ENCODE measurements around the gene ARHGAP18.

ARHGAP18 gene

DNA sequence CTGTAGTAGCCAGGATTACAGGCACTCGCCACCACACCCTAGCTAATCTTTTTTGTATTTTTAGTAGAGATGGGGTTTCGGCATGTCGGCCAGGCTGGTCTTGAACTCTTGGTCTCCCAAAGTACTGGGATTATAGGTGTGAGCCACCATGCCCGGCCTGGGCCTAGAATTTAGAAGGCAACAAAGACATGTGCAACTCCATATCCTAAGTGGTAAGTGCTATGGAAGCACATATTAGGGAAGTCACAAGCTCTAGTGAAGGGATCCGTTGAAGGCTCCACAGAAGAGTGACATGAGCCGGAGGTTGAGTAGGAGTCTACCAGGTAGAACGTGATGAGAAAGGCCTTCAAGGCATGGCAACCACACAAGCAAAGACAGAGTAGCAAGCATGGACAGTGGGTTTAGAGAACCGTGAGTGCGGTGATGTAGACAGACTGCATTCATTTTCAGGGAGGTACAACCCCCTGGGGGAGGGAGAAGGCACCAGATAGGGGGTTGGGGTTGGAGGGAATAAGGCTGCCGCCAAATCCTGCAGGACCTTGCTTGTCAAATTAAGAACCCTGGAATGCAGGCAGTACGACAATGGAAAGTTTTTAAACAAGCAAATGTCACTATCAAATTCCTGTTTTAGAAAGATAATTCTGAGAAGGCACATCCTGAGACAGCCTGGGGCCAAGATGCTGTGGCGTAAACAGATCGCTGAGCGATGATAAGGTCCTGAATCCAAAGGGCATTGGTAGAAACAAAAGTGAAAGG, 50.2 kb downstream of the ARHGAP18 start:
- Mint-ChIP-seq H3K27ac (no peak overlapping the region), H3K9me3 (no peaks in the 10 kb centered on the region), H3K27me3 (ENCODE audit: low read depth) (no peaks in the 10 kb centered on the region), H3K36me3 (ENCODE audit: low read depth) (peaks cover 7% of the 10 kb centered on the region), H3K4me1 (ENCODE audit: low read depth) (peaks cover 7% of the 10 kb centered on the region), H3K4me3 (no peak overlapping the region)

DNA sequence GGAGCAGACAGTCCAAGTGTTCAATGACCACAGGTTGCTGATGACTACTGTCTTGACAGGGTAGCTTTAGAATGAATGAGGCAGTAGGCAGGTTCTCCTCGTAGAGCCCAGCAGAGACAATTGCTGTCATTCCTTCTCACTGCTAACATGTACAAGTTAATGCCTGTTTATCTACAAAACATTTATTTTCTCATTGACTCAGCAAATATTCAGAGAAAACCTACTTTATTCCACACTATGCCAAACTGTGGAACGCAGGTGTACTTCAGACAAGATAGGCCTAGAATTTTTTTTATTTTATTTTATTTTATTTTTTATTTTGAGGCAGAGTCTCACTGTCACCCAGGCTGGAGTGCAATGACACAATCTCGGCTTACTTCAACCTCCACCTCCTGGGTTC, 50.8 kb downstream of the ARHGAP18 start:
- H3K27ac Mint-ChIP-seq, result no peak overlapping the region
- no peaks in the 10 kb centered on the region for H3K27me3 Mint-ChIP-seq (ENCODE audit: low read depth)
- H3K4me1 Mint-ChIP-seq (ENCODE audit: low read depth), result peaks cover 7% of the 10 kb centered on the region
- no peak overlapping the region for H3K4me3 Mint-ChIP-seq
- H3K36me3 Mint-ChIP-seq (ENCODE audit: low read depth), result peaks cover 7% of the 10 kb centered on the region
- H3K9me3 Mint-ChIP-seq, result no peaks in the 10 kb centered on the region

DNA sequence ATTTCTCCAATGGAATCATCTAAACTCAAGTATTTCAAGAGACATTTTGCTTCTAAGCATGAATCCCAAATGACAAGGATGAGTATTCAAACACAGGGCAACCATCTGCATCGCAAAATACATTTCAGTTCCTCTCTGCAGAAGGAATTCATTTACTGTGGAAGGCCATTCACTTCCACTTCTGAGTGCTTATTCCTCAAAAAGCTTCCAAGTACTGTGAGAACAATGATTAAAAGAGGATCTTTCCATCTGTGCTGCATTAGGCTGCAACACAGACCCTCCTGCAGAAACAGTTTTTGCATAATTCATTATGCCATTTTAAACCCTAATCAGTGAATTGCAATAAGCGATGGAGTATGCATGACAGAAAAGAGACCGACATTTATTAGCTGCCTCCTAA, 52.5 kb downstream of the ARHGAP18 start:
- Mint-ChIP-seq H3K27ac (no peak overlapping the region), H3K9me3 (no peaks in the 10 kb centered on the region), H3K4me1 (ENCODE audit: low read depth) (peaks cover 7% of the 10 kb centered on the region), H3K36me3 (ENCODE audit: low read depth) (peaks cover 8% of the 10 kb centered on the region), H3K27me3 (ENCODE audit: low read depth) (no peaks in the 10 kb centered on the region), H3K4me3 (no peak overlapping the region)

DNA sequence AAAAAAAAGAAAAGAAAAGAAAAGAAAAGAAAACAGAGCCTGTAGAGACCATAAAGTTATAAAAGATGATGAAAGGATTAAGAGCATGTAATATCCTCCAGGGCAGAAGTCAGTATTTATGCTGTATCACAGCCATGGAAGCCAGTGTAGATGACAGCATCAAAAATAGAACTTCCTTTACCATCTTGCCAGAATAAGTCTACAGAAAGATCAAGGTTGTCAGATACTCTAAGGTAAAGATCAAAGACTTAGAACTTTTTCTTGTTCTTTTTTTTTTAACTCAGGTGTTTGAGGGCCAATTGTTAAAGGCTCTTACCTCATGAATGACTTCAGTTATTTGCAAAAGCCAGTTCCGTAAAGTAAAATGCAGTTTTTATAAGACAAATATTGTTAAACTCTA, 54.6 kb downstream of the ARHGAP18 start:
- Mint-ChIP-seq H3K27ac (no peak overlapping the region), H3K27me3 (ENCODE audit: low read depth) (no peaks in the 10 kb centered on the region), H3K9me3 (no peaks in the 10 kb centered on the region), H3K4me1 (ENCODE audit: low read depth) (peaks cover 5% of the 10 kb centered on the region), H3K4me3 (no peak overlapping the region), H3K36me3 (ENCODE audit: low read depth) (peaks cover 5% of the 10 kb centered on the region)

DNA sequence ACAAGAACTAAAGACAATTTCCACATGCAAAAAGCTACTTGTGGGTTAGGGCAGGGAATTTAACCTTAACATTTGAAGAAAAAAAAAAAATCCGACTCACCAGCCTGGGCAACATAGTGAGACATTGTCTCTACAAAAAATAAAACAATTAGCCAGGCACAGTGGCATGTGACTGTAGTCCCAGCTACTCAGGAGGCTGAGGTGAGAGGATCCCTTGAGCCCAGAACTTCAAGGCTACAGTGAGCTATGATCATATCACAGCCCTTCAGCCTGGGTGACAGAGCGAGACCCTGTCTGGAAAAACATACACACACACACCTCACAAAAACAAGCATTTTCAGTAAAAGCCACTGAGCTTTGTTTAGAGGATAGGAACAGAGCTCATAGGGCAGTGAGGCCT, 56.2 kb downstream of the ARHGAP18 start:
- H3K4me3 Mint-ChIP-seq, result no peak overlapping the region
- peaks cover 2% of the 10 kb centered on the region for H3K4me1 Mint-ChIP-seq (ENCODE audit: low read depth)
- H3K27me3 Mint-ChIP-seq (ENCODE audit: low read depth), result no peaks in the 10 kb centered on the region
- peaks cover 2% of the 10 kb centered on the region for H3K36me3 Mint-ChIP-seq (ENCODE audit: low read depth)
- no peaks in the 10 kb centered on the region for H3K9me3 Mint-ChIP-seq
- H3K27ac Mint-ChIP-seq, result no peak overlapping the region

DNA sequence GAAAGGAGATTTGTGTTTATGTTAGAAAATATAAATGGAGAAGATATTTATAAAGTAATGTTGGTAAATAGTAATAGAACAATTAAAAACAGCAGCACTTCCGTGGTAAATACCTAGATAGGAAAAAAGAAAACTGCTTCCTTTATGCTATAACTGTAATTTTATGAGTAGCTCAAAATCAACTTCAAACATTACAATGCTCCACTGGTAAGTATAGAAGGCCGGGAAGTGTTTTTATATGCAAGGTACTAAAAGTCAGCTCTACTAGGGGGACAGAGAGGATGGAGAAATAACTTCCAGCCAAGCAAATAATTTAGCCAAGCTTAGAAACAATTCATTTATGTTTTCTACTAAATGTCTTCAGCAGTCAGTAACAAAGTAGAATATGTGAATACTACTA, 56.7 kb downstream of the ARHGAP18 start:
- Mint-ChIP-seq H3K9me3 (no peaks in the 10 kb centered on the region), H3K4me3 (no peak overlapping the region), H3K27ac (no peak overlapping the region), H3K36me3 (ENCODE audit: low read depth) (peaks cover 2% of the 10 kb centered on the region), H3K4me1 (ENCODE audit: low read depth) (peaks cover 2% of the 10 kb centered on the region), H3K27me3 (ENCODE audit: low read depth) (no peaks in the 10 kb centered on the region)

DNA sequence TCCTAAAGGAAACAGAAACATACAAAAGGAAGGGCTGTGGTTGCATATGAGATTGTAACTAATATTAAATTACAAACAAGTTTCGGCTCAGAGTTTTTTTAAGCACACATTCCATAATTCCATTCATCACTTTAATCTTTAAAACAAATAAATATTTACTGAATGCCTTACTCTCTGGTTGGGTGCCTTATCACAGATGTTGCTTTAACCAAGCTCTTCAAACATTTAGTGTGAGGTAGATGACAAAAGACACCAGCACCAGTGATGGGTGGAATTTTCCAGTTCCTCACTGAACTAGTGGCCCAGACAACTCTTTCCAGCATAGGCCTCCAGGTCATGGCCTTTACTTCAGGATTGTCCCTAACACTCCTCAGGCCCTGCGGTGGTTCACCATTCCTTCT, 58.7 kb downstream of the ARHGAP18 start:
- Mint-ChIP-seq H3K36me3 (ENCODE audit: low read depth) (peaks cover 2% of the 10 kb centered on the region), H3K4me3 (no peak overlapping the region), H3K27ac (no peak overlapping the region), H3K4me1 (ENCODE audit: low read depth) (peaks cover 2% of the 10 kb centered on the region), H3K27me3 (ENCODE audit: low read depth) (no peaks in the 10 kb centered on the region), H3K9me3 (no peaks in the 10 kb centered on the region)

DNA sequence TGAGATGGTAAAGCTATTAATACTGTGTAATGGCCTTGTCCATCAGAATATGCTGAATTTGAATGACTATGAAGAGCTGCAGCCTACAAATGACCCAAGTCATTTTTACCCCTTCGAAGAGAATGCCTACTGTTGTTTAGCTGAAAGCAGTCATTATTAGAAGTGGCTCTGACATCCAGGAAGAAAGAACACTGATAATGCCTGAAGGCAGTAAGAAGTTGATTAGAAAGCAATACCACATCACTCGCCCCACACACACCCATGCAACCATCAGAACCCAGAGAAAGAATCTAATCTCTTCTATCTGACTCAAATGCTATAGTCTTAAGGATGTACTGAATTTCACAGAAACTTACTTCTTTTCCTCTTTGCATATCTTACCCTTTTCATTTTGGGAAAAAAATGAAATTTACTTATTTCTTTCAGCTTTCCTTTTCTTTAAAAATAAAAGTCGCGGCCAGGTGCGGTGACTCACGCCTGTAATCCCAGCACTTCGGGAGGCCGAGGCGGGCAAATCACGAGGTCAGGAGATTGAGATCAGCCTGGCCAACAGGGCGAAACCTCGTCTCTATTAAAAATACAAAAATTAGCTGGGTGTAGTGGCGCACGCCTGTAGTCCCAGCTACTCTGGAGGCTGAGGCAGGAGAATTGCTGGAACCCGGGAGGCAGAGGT, 61.0 kb downstream of the ARHGAP18 start:
- H3K4me3 Mint-ChIP-seq, result no peak overlapping the region
- H3K9me3 Mint-ChIP-seq, result no peaks in the 10 kb centered on the region
- H3K27me3 Mint-ChIP-seq (ENCODE audit: low read depth), result peaks cover 5% of the 10 kb centered on the region
- H3K27ac Mint-ChIP-seq, result no peak overlapping the region
- H3K36me3 Mint-ChIP-seq (ENCODE audit: low read depth), result peaks cover 2% of the 10 kb centered on the region
- H3K4me1 Mint-ChIP-seq (ENCODE audit: low read depth), result no peaks in the 10 kb centered on the region

DNA sequence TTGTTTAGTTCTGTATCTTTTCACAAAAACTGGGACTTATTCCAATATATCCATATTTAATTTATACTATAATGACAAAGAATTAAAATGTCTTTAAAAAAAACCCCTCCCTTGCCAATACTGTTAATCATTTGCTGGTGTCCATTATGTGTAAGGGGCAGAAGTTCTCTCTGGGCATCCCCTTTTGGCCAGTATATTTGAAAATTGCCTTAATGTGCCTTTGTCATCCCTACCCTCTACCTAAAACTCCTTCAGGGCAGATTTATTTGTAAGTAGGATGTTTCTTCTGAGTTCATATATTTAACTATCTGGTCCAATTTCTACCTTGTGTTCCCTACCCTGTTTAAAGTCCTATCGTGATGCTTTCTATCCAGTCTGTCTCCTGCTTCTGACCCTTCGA, 62.9 kb downstream of the ARHGAP18 start:
- Mint-ChIP-seq H3K27me3 (ENCODE audit: low read depth) (peaks cover 5% of the 10 kb centered on the region), H3K4me3 (no peak overlapping the region), H3K4me1 (ENCODE audit: low read depth) (no peaks in the 10 kb centered on the region), H3K36me3 (ENCODE audit: low read depth) (no peaks in the 10 kb centered on the region), H3K27ac (no peak overlapping the region), H3K9me3 (no peaks in the 10 kb centered on the region)

DNA sequence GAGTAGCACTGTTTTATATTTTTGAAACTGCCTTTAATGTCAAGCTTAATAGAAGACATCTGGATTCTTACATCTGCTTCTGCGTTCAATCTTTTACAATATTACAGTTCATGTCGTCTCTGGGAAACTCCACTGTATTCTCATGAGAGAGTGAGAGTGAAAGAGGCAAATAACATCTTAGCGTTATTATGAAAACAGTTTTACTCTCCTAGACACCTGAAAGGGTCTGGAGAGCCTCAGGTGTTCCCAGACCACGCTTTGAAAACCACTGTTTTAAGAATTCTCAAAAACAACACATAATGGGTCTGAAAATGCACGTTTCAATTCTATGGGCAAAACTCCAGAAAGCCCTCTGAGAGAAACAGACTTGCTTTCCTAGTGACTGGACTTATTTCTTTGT, 63.3 kb downstream of the ARHGAP18 start:
- Mint-ChIP-seq H3K4me1 (ENCODE audit: low read depth) (no peaks in the 10 kb centered on the region), H3K27me3 (ENCODE audit: low read depth) (peaks cover 5% of the 10 kb centered on the region), H3K4me3 (no peak overlapping the region), H3K36me3 (ENCODE audit: low read depth) (peaks cover 2% of the 10 kb centered on the region), H3K27ac (no peak overlapping the region), H3K9me3 (no peaks in the 10 kb centered on the region)

DNA sequence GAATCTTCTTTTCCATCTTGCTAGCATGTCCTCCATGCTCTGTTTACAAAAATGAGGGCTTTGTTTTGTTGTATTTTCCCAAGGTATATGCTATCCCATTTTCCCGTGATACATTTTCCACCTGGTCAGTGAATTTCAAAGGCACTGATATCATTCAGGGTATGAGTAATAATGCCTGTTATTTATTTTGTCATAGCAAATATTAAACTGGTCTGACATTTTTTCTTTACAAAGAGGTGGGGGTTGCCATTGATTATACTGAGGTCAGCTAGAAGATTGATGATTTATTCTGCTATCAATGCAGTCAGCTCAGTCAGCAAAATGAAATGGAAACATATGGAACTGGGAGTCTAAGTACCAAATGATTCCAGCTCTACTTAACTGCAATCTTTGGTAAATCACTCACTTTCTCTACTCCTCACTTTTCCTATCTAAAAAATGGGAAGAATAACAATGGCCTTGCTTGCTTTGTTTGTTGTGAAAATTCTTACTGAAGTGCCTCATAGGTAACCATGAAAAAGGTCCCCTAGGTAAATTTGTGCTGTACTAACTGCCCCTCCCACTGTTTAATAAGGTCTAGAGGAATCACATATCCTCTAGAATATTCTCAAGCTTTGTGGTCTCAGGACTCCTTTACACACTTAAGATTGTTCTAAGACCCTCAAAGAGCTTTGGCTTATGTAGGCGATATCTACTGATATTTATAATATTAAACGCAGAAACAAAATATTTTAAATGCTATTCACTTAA, 64.0 kb downstream of the ARHGAP18 start:
- Mint-ChIP-seq H3K4me1 (ENCODE audit: low read depth) (no peaks in the 10 kb centered on the region), H3K4me3 (no peak overlapping the region), H3K27ac (no peak overlapping the region), H3K36me3 (ENCODE audit: low read depth) (peaks cover 4% of the 10 kb centered on the region), H3K9me3 (no peaks in the 10 kb centered on the region), H3K27me3 (ENCODE audit: low read depth) (peaks cover 5% of the 10 kb centered on the region)

DNA sequence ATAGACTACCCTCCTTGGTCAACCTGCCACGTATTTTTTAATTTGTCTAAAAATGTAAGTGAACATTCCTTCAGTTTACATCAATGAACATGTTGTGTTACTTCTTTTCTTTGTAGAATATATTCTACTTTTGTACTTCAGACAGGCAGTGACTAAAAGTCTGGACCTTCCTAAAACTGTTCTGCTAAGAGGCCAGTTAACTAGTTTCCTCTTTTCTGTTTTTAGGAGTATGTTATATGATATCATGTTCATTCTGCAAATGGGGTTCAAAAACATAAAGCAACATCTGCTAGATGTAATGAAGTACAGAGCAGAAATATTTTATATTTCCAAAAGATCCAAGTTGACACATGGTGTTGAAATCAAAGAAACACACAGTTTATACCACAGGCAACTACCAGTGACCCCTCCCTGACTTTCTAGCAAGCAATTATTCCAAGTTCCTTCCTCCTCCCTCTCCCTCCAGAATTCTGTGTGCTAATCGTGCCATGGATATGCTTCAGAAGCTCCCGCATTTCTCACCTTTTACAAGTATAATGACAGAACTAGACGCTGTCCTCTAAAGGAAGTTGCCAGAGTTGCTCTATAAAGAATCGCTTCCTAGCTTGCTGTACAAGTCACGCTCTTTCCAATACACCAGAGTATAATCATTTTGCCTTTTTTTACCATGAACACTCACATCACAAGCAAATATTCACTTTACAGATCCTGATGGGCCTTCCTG, 64.7 kb downstream of the ARHGAP18 start:
- Mint-ChIP-seq H3K27me3 (ENCODE audit: low read depth) (peaks cover 5% of the 10 kb centered on the region), H3K27ac (no peak overlapping the region), H3K4me3 (no peak overlapping the region), H3K9me3 (no peaks in the 10 kb centered on the region), H3K36me3 (ENCODE audit: low read depth) (peaks cover 5% of the 10 kb centered on the region), H3K4me1 (ENCODE audit: low read depth) (no peaks in the 10 kb centered on the region)

DNA sequence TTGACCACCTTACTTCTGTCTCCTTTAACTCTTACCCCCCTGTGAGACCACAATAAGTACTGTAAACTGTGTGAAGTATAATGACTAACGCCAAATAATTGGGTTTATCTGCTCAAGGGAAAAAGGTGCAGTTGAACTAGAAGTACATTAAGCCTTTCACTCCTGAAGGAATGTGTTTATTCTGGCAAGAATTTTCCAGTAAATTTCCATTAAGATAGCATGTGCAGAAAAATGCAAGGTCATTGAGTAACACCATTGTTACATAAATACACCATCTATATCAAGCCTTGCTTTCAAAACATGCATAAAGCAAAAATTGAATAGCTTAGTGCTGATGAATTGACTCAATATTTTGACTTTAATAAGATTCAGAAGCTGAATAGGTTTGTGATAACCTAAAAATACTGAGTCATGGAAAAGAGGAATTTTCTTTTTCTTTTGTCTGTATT, 65.4 kb downstream of the ARHGAP18 start:
- H3K4me1 Mint-ChIP-seq (ENCODE audit: low read depth), result no peaks in the 10 kb centered on the region
- H3K36me3 Mint-ChIP-seq (ENCODE audit: low read depth), result peaks cover 5% of the 10 kb centered on the region
- H3K9me3 Mint-ChIP-seq, result no peaks in the 10 kb centered on the region
- H3K27me3 Mint-ChIP-seq (ENCODE audit: low read depth), result peaks cover 5% of the 10 kb centered on the region
- no peak overlapping the region for H3K27ac Mint-ChIP-seq
- H3K4me3 Mint-ChIP-seq, result no peak overlapping the region

DNA sequence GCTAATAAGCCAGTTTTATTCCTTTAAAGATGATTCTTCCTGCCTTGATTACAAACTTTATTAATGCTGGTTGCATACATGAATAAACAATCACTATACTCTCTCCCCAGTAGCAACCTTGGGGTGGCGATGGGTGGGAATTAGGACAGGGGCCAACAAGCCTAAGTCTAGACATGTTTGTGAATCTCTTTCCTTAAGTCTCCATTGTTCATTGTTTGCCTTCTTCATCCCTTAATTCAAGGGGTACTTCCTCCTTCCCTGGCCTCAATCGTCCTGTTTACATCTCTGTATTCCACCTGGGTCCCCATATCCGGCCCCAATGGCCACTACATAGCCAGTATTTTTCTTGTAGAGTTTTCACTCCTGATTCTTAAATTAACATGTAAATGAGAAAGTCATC, 66.0 kb downstream of the ARHGAP18 start:
- Mint-ChIP-seq H3K4me3 (no peak overlapping the region), H3K9me3 (no peaks in the 10 kb centered on the region), H3K4me1 (ENCODE audit: low read depth) (no peaks in the 10 kb centered on the region), H3K27ac (no peak overlapping the region), H3K27me3 (ENCODE audit: low read depth) (peaks cover 5% of the 10 kb centered on the region), H3K36me3 (ENCODE audit: low read depth) (peaks cover 5% of the 10 kb centered on the region)

Data from T-helper 1 cell treated with Interleukin-12 subunit alpha and Interleukin-12 subunit beta and Interleukin-4 antibody, amounts not matched to agents 30 μg/mL and 1 μg/mL, for 36 hours (primary cell).